Nucleus accumbens (tissue), 56 donors: ENCODE data around the gene WDR70.
"Not testable (repeated sequence)": the region's sequence is repeated elsewhere in the genome, so short reads cannot be mapped to it uniquely, and the experiment has no call there.

Source experiments
- DNase-seq, 56 donors: peaks; one replicate each; lab custom pipeline; 2025; lab: John Stamatoyannopoulos, UW

WDR70 gene

DNA sequence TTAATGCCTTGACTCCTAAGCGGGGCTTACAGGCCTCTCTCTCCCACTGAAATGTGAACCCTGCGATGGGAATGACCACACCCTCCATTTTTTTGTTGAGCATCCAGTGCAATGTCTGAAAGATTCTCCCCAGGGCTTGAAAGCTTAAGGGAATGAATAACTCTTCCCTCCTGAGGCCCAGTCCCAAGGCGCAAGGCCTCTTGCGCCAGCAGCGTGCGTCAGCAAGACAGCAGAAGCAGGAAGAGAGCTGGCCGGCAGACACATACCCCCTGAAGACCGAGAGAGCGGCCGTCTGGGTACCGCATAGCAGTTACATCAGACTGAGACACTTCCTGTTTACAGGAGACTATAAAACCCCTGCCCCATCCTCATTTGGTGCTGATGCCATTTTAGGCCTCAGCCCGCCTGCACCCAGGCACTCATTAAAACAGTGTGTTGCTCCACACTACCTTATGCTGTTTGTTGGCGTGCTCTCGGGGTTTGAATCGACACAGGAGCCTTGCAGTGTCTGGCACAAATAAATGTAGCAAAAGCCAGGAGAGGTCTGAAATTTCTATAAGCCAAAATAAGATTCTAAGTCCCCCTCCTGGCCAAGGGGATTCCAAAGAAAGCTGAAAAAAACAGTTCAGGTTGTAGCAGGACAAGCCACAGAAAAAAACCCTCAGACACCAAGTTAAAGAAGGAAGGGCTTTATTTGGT, 398.5 kb downstream of the WDR70 start:
- no peak for DNase-seq

DNA sequence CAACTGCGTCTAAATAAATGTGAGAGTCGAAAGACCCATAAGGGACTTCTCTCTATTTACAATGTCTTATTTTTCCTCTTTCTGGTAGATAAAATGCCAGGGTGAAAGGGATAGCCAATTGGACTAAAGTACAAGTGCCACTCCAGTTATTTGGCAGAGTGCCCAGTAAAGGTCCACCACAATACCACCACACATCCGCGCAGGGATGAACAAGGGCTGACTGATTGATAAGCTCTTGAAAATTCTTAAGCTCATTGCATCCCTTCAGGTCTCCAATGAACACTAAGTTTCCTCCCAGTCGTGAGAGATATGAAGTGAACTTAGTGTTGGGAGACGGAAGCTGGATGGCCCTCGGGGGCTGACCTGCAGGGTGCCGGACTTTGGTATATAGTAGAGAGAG, 402.3 kb downstream of the WDR70 start:
- DNase-seq, result not testable (repeated sequence)

DNA sequence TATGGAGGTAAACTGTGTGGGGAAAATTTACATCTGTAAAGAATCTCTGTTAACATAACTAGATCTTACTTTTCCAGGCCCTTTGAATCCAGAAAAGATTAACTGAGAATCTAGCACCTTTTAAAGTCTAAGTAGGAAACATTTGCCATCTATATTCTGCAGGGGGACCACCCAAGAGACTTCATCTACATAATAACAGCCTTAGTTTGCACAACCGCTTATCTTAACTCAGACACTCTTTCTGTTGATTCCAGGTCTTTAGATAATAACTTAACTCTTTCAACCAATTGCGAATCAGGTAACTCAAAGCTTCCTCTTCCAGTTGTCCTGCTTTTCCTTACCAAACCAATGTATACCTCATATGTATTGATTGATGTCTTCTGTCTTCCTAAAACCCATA, 407.3 kb downstream of the WDR70 start:
- no peak for DNase-seq

DNA sequence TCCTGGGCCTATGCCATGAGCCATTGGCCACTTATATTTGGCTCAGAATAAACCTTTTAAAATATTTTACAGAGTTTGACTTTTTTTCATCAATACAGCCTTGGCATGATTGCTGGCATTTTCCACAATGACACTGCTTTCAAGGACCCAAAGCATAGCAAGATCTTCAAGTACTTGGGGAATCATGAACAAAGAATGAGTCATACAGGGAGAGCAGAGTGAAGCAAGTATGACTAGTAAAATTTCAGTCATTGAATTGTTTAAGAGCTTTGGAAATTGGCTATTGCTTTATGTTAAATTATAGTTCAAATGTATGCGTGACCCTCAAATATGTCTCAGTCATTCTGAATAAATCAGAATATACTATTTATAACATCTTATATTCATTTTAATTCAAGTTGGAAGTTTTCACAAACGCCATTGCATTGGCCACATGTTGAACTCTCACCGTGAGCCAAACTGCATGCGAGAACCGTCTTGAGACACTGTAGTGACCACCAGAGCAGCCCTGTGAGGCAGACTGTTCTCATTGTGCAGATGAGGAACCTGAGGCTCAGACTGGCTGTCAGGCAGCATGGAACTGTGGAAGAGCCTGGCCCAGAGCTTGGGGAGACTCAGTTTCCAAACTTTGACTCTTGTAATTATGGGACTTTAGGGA, 407.9 kb downstream of the WDR70 start:
- DNase-seq, result no peak

DNA sequence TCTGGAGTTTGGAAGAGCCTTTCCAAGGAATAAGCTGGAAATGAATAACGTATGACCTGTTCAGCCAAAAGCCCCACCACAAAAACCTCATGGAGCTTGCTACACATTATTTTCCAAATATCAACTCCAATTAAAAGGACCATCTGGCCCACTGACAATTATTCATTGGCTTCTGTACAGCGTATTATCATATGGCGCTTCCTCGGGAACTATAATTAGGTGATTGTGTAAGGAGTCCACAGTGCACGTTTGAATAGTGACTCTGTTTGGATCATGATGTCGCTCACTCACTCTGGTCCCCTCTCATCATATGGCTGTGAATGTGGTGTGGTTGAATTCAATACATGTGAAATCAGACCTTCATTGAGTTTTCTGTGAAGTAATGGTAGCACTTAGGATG, 408.6 kb downstream of the WDR70 start:
- DNase-seq, result no peak

- DNase-seq, result no peak
These were observed 410.9 kb downstream of the WDR70 start for GRCh38 chr5:37789991-37790390.

DNA sequence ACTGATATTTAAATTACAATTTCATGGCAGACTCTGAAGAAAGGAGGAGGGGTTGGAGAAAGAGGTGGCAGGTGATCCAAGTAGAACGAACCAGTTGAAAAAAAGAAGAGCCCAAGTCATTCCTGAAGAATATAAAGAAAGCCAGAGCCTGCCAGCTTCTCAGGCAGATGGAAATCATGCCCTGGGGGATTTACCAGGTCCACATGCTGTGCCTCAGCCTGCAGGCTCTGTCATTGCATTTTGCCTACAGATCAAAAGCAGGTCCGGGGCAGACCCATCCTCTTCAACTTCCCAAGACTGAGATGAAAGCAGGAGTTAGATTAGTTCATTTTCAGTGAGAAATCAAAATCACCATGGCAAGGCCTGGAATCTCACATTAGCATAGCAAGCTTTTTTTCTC, 412.2 kb downstream of the WDR70 start:
- no peak for DNase-seq

GRCh38 chr5:37792975-37793631, 414.0 kb downstream of the WDR70 start:
- DNase-seq, result no peak

GRCh38 chr5:37795292-37795691, 416.2 kb downstream of the WDR70 start:
- DNase-seq, result not testable (repeated sequence)

DNA sequence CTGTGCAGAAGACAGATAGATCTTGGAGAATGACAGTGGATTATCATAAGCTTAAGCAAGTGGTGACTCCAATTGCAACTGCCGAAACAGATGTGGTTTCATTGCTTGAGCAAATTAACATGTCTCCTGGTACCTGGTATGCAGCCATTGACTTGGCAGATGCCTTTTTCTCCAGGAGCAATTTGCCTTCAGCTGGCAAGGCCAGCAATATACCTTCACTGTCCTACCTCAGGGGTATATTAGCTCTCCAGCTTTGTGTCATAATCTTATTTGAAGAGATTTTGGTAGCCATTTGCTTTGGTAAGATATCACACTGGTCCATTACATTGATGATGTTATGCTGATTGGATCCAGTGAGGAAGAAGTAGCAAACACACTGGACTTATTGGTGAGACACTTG, 417.3 kb downstream of the WDR70 start:
- not testable (repeated sequence) for DNase-seq

DNA sequence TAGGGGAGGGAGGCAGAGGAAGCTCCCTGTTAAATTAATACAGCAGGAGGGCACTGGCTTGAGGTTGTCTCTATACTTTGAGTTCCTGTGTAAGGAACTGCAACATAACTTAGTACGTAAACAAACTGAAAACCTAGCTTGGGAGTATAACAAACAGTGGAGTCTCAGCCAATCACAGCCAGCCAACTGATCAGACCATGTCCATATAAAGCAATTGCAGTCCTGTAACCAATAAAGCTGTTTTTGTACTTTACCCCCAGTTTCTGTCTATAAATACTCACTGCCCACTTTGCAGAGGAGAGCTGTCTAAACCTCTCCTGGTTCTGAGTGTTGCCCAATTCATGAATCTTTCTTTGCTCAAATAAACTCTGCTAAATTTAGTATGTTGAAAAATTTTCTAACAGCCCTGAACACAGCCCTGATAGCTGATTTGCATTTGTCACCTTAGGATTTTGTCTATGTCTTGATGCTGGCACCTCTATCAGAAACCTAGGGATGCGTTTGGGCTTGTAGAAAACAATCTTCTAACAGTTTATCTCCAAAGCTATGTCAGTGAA, 420.8 kb downstream of the WDR70 start:
- DNase-seq, result no peak

GRCh38 chr5:37801521-37801920, 422.4 kb downstream of the WDR70 start:
- DNase-seq, result no peak
